ENCODE results near the gene FREM2. TPM values are rescaled to one million over a fixed set of nuclear protein-coding genes. Genes with fewer than 3 reads are reported as not detected.

The FREM2 gene
- total and polyA plus RNA-seq, 2 experiments from 2014 or later, result 2.4 to 29.8 TPM

DNA sequence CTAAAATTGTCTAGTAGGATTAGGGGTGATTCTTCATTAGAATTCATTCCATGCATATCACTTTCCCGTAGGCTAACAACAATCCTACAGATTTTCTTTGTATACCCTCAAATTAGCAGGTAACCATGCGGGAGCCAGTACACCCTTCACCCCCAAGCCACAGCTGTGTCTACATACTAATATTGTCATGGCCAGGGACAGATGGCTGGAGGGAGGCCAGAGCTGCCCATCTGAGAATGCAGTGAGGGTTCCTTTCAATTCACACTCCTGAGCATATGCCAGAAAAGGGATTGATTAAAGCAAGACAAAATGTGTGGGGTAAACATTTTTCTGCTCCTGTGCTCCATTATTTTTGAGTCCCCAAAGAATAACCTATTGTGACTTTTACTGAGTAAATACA lies 68.9 kb downstream of the FREM2 start:
- Histone ChIP-seq H4K20me1 (replicated peaks; ENCODE audit: insufficient read depth) (no peaks in the 10 kb centered on the region), H3K27me3 (ENCODE audit: insufficient read depth) (no peaks in the 10 kb centered on the region), H2AFZ (no peak overlapping the region), H3K4me1 (ENCODE audit: insufficient read depth) (peaks cover 13% of the 10 kb centered on the region), H3F3A (replicated peaks; ENCODE audit: low read depth) (no peaks in the 10 kb centered on the region), H3K36me3 (ENCODE audit: insufficient read depth) (no peaks in the 10 kb centered on the region), H3K79me2 (replicated peaks; ENCODE audit: insufficient read depth) (no peaks in the 10 kb centered on the region), H3K27ac (ENCODE audit: low read depth) (no peak overlapping the region), H3K9me2 (ENCODE audit: insufficient read depth) (no peaks in the 10 kb centered on the region), H3K4me3 (no peak overlapping the region), H3K4me2 (no peak overlapping the region)
- no peaks in the 10 kb centered on the region for H3K9me3 Mint-ChIP-seq
- peaks cover 42% of the 10 kb centered on the region for H3K4me1 Mint-ChIP-seq
- ATAC-seq, result no peak
- no peak for TF ChIP-seq ZNF462 (CRISPR knock-in tag; IDR thresholded peaks at IDR 0.05)
- TF ChIP-seq CREB1 (CRISPR knock-in tag; IDR thresholded peaks at IDR 0.05; ENCODE audit: low read depth), result no peak
- no peak for TF ChIP-seq EZH2 (IDR thresholded peaks at IDR 0.05; ENCODE audit: low read depth, unreplicated experiment)
- TF ChIP-seq, protein P1, sequence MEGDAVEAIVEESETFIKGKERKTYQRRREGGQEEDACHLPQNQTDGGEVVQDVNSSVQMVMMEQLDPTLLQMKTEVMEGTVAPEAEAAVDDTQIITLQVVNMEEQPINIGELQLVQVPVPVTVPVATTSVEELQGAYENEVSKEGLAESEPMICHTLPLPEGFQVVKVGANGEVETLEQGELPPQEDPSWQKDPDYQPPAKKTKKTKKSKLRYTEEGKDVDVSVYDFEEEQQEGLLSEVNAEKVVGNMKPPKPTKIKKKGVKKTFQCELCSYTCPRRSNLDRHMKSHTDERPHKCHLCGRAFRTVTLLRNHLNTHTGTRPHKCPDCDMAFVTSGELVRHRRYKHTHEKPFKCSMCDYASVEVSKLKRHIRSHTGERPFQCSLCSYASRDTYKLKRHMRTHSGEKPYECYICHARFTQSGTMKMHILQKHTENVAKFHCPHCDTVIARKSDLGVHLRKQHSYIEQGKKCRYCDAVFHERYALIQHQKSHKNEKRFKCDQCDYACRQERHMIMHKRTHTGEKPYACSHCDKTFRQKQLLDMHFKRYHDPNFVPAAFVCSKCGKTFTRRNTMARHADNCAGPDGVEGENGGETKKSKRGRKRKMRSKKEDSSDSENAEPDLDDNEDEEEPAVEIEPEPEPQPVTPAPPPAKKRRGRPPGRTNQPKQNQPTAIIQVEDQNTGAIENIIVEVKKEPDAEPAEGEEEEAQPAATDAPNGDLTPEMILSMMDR (conservative IDR thresholded peaks at IDR 0.05; ENCODE audit: low read depth in 2 of 2), result no peak
- TF ChIP-seq REST (IDR thresholded peaks at IDR 0.05; ENCODE audit: unreplicated experiment), result no peak
- no peak for TF ChIP-seq NANOG (IDR thresholded peaks at IDR 0.05; ENCODE audit: borderline replicate concordance)
- no peak for TF ChIP-seq ZNF114 (CRISPR knock-in tag; IDR thresholded peaks at IDR 0.05)
- no peak for TF ChIP-seq ZNF331 (CRISPR knock-in tag; IDR thresholded peaks at IDR 0.05; ENCODE audit: low read depth)
- TF ChIP-seq, protein P2, sequence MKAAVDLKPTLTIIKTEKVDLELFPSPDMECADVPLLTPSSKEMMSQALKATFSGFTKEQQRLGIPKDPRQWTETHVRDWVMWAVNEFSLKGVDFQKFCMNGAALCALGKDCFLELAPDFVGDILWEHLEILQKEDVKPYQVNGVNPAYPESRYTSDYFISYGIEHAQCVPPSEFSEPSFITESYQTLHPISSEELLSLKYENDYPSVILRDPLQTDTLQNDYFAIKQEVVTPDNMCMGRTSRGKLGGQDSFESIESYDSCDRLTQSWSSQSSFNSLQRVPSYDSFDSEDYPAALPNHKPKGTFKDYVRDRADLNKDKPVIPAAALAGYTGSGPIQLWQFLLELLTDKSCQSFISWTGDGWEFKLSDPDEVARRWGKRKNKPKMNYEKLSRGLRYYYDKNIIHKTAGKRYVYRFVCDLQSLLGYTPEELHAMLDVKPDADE (IDR thresholded peaks at IDR 0.05), result no peak
- no peak for TF ChIP-seq POLR2AphosphoS5 (IDR thresholded peaks at IDR 0.05; ENCODE audit: low read depth)
- TF ChIP-seq STAT1 (IDR thresholded peaks at IDR 0.05; ENCODE audit: unreplicated experiment), result no peak
- TF ChIP-seq JUNB (IDR thresholded peaks at IDR 0.05; ENCODE audit: unreplicated experiment), result no peak
- no peak for TF ChIP-seq EZH2phosphoT487 (IDR thresholded peaks at IDR 0.05; ENCODE audit: unreplicated experiment)
- H3K4me3 Mint-ChIP-seq, result no peak overlapping the region
- H3K27ac Mint-ChIP-seq, result peak overlapping the region; percentile 33
- no peaks in the 10 kb centered on the region for H3K36me3 Mint-ChIP-seq (ENCODE audit: low read depth)
- DNase-seq (ENCODE audit: low spot score), result no peak
- peaks cover 3% of the 10 kb centered on the region for H3K27me3 Mint-ChIP-seq (ENCODE audit: insufficient read depth, low read depth, poor library complexity)

Data from GM23338 (cell line).